Large intestine (tissue), 3 donors: ENCODE results near the gene BMP10. TPM values are rescaled to one million over a fixed set of nuclear protein-coding genes. Genes with fewer than 3 reads are reported as not detected.

Experiments
- DNase-seq, 2 donors: peaks; one replicate each; pipeline versions ENCODE4 v3.0.0 to v3.0.0-alpha.2; 2013
- H3K27ac ChIP-seq: one replicate; pipeline ENCODE4 v1.5.1; 2013; ENCODE audit warnings: low read length
- H3K27me3 ChIP-seq: 2 replicates; pipeline ENCODE4 v1.6.1; 2013; ENCODE audit warnings: low read length; ENCODE audit not compliant: control insufficient read depth, insufficient read depth
- H3K36me3 ChIP-seq: 2 replicates; pipeline ENCODE4 v1.6.1; 2013; ENCODE audit warnings: low read length; ENCODE audit not compliant: control insufficient read depth, insufficient read depth
- H3K4me1 ChIP-seq: one replicate; pipeline ENCODE4 v1.6.1; 2013; ENCODE audit warnings: low read length; ENCODE audit not compliant: control insufficient read depth, insufficient read depth
- H3K4me3 ChIP-seq: one replicate; pipeline ENCODE4 v1.5.1; 2013; ENCODE audit warnings: low read length
- H3K9me3 ChIP-seq: one replicate; pipeline ENCODE4 v1.6.1; 2013; ENCODE audit warnings: mild to moderate bottlenecking, low read depth, low read length, moderate library complexity; ENCODE audit not compliant: control insufficient read depth
- WGBS: methylation state at CpG from one replicate; pipeline ENCODE4 v1.1.5; 2013; ENCODE audit warnings: low lambda C conversion rate; ENCODE audit not compliant: insufficient coverage; 5-methylcytosine and 5-hydroxymethylcytosine counted together
- polyA plus RNA-seq: library from polyadenylated mRNA; unstranded; fragments of 120-200 nt; gene quantifications from one replicate; pipeline ENCODE4 v1.2.1, GENCODE V29; 2013

The BMP10 gene
- polyA plus RNA-seq, 1 donor: not detected

DNA sequence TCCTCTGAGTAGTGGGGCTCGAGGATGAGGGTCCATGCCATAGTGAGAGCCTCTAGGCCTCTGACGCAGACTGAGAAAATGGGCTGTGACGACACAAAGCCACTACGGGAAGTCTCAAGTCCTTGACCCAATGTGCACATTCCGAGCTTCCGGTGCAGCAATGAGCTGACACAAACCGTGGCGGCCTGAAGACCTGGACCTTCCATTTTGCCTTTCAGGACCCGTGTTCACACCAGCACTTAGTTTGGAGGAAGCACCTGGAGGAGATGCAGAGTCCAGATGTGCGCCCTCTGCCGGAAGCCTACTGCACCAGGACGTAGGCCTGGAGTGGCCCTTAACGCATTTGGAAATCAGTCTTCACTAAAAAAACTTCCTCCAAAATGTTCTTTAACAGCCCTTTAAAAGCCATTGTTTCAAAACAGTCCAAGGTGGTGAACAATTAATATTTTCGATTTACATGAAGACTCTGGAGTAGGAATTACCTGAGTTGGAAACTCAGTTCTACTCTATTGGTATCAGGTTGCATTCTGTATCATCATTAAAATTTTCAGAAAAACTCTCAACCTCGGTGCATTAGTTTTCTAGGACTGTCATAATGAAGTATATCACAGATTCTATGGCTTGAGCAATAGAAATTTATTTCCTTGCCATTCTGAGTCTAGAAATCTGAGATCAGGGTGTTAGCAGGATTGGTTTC, 33.9 kb downstream of the BMP10 start:
- Histone ChIP-seq H3K4me1 (no peaks in the 10 kb centered on the region), H3K27me3 (no peaks in the 10 kb centered on the region), H3K36me3 (no peaks in the 10 kb centered on the region), H3K4me3 (no peak overlapping the region), H3K9me3 (no peaks in the 10 kb centered on the region), H3K27ac (no peak overlapping the region)
- 100% methylated on average over 1 of the region's 15 CpGs for WGBS
- peak; percentile 19 to 29 for DNase-seq

DNA sequence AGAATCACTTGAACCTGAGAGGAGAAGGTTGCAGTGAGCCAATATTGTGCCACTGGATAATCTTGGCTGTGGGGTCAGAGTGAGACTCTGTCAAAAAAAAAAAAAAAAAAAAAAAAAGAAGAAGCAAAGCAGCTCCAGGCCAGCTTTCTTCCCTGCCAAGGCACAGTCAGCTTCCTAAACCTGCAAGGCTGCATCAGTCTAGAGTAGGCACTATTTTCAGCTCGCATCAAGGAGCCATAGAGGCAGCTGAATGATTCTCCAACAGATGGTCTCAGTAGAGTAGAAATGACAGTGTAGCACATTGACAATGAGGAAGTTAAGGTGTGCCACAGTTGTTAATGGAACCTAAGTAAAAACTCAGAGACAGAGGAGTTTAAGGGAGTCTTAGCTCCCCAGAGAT, 35.6 kb downstream of the BMP10 start:
- no peaks in the 10 kb centered on the region for H3K4me1 ChIP-seq
- WGBS: no CpG with 5 or more reads among the region's 1 CpG
- no peaks in the 10 kb centered on the region for H3K27me3 ChIP-seq
- no peaks in the 10 kb centered on the region for H3K36me3 ChIP-seq
- H3K4me3 ChIP-seq: no peak overlapping the region
- H3K27ac ChIP-seq: no peak overlapping the region
- no peak for DNase-seq
- no peaks in the 10 kb centered on the region for H3K9me3 ChIP-seq

DNA sequence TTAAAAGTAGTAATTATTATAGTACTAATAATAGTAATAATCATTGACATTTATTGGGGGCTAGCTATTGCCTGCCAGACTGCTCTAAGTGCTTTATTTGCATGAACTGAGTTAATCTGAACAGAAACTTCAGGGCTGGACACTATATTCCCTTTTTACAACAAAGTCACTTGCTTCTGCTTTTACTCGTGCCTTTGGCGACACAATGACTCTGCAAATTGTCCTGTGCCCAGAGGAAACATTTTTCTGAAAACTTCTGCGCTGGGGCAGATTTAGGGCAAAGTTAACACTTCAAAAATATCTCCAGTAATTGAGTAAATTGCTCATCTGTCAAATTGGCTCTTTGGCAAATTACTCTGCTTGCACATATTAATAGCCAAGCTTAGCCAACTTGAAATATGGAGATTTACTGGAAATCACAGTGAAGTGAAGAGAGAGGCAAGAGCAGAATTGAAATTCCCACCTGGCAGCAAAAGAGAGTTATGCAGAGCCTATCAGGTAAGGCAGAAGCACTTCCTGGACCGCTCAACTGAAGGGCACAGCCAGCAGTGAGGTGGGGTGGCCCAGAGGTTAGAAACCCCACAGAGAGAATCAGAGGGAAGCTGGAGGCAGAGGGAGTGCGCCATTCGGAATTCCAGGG, 36.3 kb downstream of the BMP10 start:
- H3K27ac ChIP-seq: no peak overlapping the region
- DNase-seq: no peak
- no peaks in the 10 kb centered on the region for H3K27me3 ChIP-seq
- WGBS: no CpG with 5 or more reads among the region's 6 CpGs
- H3K36me3 ChIP-seq: no peaks in the 10 kb centered on the region
- H3K4me1 ChIP-seq: no peaks in the 10 kb centered on the region
- no peak overlapping the region for H3K4me3 ChIP-seq
- H3K9me3 ChIP-seq: no peaks in the 10 kb centered on the region

DNA sequence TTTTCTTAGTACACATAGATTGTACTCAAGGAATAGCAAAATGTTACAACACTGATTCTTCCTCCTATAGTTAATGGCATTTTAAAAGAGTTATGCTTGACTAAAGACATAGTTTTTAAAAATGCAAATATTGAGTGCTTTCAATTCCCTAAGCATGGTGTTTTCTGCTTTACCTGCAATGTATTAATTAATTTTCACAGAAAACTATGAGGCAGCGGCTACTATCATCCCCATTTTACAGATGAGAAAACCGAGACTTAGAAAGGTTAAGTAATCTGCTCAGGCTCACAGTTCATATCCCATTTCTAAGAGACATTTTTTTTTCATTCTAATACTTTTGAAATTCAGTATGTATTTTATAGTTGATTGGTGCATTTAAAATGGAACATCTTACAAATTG, 38.0 kb downstream of the BMP10 start:
- Histone ChIP-seq H3K9me3 (no peaks in the 10 kb centered on the region), H3K27ac (no peak overlapping the region), H3K36me3 (no peaks in the 10 kb centered on the region), H3K4me1 (no peaks in the 10 kb centered on the region), H3K4me3 (no peak overlapping the region), H3K27me3 (no peaks in the 10 kb centered on the region)
- DNase-seq: no peak
- WGBS: 100% methylated on average over 1 of the region's 2 CpGs

DNA sequence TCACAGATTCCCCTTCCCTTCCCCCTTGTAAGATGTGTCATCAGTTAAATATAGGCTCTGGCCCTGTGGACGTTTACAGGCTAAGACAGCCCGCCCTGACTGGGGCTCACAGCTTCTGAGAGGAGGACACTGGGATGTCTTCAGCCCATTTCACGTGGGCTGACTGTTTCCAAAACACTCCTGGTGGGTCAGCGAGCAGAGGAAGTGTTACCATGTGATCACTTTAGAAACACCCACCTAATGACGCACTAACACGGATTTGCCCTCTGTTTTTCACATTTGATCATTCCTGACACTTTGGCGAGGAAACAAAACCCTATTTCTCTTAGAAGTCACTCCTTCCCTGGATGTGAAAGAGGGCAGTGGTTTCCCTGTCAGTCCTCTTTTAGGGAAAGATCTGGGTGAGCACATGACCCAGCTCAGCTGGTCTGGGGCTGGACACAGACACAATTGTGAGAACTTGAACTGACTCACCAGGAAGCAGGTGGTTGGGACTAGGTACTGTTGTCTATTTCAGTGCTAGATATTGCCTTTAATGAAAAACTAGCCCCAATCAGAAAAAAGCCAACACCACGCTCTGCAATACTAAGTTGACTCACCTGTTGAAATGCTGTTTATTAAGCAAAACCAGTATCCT, 38.8 kb downstream of the BMP10 start:
- Histone ChIP-seq H3K27me3 (no peaks in the 10 kb centered on the region), H3K27ac (no peak overlapping the region), H3K4me3 (no peak overlapping the region), H3K4me1 (no peaks in the 10 kb centered on the region), H3K36me3 (no peaks in the 10 kb centered on the region), H3K9me3 (no peaks in the 10 kb centered on the region)
- WGBS: no CpG with 5 or more reads among the region's 8 CpGs
- peak; percentile 8 to 9 for DNase-seq

DNA sequence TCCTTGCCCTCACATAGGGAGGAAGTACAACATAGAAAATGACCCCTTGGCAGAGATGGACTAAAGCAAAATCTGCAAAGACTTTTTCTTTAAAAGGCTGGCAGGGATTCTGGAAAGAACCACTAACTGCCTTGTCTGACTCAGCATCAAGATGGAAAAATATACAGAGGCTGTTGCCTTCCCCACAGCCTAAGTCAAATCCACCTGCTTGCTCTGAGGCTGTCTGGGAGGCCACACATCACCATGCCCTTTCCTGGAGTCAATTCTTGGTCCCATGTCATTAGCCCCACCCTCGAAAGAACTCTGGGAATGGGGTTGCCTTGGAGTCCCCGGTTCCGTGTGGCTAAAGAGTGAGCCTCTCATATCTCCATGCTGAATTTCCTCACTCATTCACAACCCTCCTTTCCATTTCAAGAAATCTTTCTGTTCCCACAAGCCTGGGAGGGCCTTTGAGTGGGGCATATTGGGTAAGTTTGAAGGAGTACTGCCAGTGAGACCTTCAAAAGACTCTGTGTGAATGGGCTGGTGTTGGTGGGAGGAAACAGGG, 39.4 kb downstream of the BMP10 start:
- Histone ChIP-seq H3K27me3 (no peaks in the 10 kb centered on the region), H3K9me3 (no peaks in the 10 kb centered on the region), H3K4me3 (no peak overlapping the region), H3K27ac (no peak overlapping the region), H3K36me3 (no peaks in the 10 kb centered on the region), H3K4me1 (no peaks in the 10 kb centered on the region)
- no peak for DNase-seq
- WGBS: no CpG with 5 or more reads among the region's 3 CpGs

DNA sequence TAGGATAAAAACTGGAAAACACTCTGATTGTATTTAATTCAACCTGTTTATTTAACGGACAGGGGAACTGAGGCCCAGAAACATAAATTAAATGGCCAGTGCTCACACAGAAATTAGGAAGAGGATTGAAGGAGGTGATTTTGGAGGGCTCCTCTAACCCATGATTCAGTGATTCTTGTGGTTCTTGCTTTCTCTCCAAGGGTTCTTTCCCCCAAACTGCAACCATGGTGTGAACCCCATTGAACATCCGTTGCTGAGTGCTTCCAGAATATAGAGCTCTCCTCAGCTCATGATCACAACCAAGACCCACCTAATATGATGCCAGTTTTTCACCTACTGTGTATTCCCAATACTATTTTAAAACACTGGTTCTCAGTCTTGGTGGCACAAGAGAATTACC, 41.4 kb downstream of the BMP10 start:
- Histone ChIP-seq H3K4me3 (no peak overlapping the region), H3K27me3 (no peaks in the 10 kb centered on the region), H3K36me3 (no peaks in the 10 kb centered on the region), H3K27ac (peak overlapping the region; percentile 31), H3K4me1 (no peaks in the 10 kb centered on the region), H3K9me3 (no peaks in the 10 kb centered on the region)
- WGBS: 88% methylated on average over 1 of the region's 2 CpGs
- DNase-seq: no peak

DNA sequence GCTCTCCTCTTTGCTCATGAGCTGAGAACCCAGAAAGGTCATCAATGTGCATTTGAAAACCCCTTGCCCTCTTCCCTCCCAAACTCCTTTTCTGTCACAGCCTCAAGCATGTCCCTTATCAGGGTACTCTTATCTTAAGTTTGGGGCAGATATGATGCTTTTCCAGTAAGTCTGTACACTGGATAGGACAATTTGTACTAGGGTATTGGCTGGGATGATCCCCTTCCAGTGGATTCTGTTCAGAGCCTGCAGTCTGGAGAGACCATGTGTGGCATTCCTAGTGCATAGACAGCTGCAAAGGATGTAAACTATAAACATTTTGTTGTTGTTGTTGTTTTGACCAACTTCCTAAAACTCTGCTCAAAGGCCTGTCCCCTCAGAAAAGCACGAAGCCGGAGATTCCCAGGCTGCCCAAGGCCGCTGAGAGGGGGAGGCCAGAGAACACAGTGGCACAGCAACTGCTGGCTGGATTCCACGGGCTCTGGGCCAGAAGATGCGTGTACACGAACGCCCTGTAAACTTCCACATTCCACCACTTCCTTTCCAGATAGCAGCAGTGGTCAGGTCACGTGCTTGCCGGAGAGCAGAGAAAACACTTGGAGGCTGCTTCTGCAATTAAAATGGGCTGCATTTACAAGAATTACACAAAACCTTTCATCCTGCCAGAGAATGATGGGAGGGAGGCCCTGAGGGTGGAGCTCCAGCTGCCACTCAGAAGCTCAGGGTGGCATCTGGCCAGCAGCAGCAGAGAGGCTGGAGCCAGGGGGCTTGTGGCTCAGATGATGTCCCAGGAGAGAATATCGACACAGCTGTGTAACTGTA, 42.1 kb downstream of the BMP10 start:
- WGBS: no CpG with 5 or more reads among the region's 10 CpGs

DNA sequence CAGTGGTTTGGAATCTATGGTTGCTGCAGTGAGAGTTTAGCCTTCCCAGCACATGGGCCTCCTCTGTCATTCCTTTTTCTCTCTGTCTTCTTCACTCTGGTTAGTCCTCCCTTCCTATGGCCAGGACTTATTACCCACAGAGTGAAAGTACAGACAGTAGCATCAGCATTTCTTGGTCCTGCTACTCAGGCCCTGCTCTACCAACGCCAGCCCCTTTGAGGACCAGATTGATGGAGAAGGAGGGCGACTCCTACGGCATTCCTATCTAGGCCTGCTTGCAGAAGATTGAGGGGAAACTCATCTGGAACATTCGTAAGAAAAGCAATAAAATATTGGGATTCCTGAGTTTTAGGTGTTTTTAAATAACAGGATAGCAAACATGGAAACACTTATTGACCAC, 43.5 kb downstream of the BMP10 start:
- Histone ChIP-seq H3K4me3 (no peak overlapping the region), H3K9me3 (no peaks in the 10 kb centered on the region), H3K27ac (no peak overlapping the region), H3K36me3 (no peaks in the 10 kb centered on the region), H3K4me1 (no peaks in the 10 kb centered on the region), H3K27me3 (no peaks in the 10 kb centered on the region)
- WGBS: 83% methylated on average over 1 of the region's 4 CpGs
- DNase-seq: no peak

More for the DNA sequence above, 42.1 kb downstream of the BMP10 start:
- Histone ChIP-seq H3K27me3 (no peaks in the 10 kb centered on the region), H3K36me3 (no peaks in the 10 kb centered on the region), H3K4me1 (no peaks in the 10 kb centered on the region), H3K4me3 (no peak overlapping the region), H3K9me3 (no peaks in the 10 kb centered on the region), H3K27ac (peak overlapping the region; percentile 31)
- DNase-seq: peak; percentile 81 to 82

DNA sequence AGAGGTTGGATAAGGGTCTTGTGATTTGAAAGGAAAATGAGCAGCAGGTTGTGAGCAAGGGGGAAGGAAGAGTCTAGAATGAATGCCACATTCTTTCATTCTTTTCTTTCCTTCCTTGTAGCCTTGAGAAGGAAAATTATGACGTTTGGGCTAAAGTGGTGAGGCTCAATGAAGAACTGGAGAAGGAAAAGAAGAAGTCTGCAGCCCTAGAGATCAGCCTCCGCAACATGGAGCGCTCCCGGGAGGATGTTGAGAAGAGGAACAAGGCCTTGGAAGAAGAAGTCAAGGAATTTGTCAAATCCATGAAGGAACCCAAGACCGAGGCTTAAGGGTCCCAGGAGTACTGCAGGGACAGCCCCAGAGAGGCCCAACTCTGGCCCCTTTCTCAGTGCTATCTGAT, 45.3 kb downstream of the BMP10 start:
- no peak for DNase-seq
- 100% methylated on average over 1 of the region's 5 CpGs for WGBS
- no peak overlapping the region for H3K27ac ChIP-seq
- no peak overlapping the region for H3K4me3 ChIP-seq
- H3K27me3 ChIP-seq: no peaks in the 10 kb centered on the region
- no peaks in the 10 kb centered on the region for H3K36me3 ChIP-seq
- no peaks in the 10 kb centered on the region for H3K9me3 ChIP-seq
- H3K4me1 ChIP-seq: no peaks in the 10 kb centered on the region
